ENCODE measurements around the gene PODNL1.

Gene PODNL1

DNA sequence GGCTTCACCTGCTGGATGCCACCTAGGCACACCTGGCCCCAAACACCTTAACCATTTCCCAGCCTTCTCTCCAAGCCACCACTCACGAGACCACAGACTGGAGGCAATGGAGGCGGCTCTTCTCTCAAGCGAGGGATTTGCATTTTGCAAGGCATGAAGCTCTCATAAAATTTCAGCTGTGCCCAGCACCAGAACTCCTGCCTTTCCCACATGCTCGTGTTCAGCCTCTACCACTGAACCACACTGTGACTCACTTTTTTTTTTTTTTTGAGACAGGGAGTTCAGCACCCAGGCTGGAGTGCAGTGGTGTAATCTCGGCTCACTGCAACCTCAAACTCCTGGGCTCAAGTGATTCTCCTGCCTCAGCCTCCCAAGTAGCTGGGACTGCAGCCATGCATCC is 50.7 kb downstream of the PODNL1 start:
- no peak for DNase-seq (ENCODE audit: low read depth, low spot score)
- in situ Hi-C loops (cut with HindIII; ENCODE audit: low sequenced_read_pairs) = loop anchor here (25.0 kb wide), 1 partner anchor 200 kb away; the partner anchor contains the start of genes C19orf67 and SAMD1
- TF ChIP-seq, protein P1, sequence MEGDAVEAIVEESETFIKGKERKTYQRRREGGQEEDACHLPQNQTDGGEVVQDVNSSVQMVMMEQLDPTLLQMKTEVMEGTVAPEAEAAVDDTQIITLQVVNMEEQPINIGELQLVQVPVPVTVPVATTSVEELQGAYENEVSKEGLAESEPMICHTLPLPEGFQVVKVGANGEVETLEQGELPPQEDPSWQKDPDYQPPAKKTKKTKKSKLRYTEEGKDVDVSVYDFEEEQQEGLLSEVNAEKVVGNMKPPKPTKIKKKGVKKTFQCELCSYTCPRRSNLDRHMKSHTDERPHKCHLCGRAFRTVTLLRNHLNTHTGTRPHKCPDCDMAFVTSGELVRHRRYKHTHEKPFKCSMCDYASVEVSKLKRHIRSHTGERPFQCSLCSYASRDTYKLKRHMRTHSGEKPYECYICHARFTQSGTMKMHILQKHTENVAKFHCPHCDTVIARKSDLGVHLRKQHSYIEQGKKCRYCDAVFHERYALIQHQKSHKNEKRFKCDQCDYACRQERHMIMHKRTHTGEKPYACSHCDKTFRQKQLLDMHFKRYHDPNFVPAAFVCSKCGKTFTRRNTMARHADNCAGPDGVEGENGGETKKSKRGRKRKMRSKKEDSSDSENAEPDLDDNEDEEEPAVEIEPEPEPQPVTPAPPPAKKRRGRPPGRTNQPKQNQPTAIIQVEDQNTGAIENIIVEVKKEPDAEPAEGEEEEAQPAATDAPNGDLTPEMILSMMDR (IDR thresholded peaks at IDR 0.05; ENCODE audit: low read depth, low read length) = no peak
- no peak overlapping the region for H3K4me3 ChIP-seq (ENCODE audit: low read depth, low read length)

DNA sequence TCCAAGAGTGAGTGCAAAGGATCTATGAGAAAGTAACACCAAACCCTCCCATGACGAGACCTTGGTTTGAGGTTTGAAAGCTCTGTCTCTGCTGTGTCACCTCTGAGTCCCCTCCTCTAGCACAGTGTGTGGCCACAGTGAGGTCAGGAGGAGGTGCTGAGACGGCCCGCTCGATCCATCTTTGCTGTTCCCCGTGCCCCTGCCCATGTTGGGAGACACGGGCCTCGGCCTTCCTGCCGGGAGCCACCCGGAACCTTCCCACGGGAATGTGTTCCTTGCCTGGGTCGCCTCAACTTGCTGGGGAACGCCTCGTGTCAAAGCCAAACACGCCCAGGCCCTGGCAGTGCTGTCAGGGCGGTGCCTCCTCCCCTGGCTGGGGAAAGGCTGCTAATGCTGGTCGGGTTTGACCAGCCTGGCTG is 51.2 kb downstream of the PODNL1 start:
- TF ChIP-seq, protein P1 (IDR thresholded peaks at IDR 0.05; ENCODE audit: low read depth, low read length) = no peak
- no peak overlapping the region for H3K4me3 ChIP-seq (ENCODE audit: low read depth, low read length)
- no peak for DNase-seq (ENCODE audit: low read depth, low spot score)
- in situ Hi-C loops (cut with HindIII; ENCODE audit: low sequenced_read_pairs) = loop anchor here (25.0 kb wide), 1 partner anchor 200 kb away; the partner anchor contains the start of genes C19orf67 and SAMD1

DNA sequence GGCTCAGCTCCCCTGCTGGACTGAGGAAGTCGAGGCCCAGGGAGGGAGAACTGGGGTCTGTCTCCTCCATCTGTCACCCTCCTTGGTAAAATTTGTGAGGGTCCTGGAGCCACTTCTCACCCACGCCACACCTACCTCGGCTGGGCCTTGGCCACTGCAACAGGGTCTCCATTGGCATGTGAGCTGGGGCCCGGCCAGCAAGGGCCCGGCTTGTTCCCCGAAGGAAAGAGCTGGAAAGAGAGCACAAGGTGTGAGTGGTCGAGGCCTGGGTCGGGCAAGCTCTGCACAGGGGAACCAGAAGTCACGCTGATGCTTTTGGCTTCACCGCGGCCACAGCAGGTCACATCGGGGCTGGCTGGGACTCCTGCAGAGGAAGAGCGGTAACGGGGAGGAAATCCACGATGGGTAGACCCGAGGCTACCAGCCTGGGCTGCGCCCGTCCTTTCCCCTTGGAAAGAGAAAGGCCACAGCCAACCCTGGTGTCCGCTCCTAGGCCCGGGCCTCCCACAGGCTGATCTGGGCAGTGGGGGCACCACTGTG is 52.3 kb downstream of the PODNL1 start:
- TF ChIP-seq, protein P1 (IDR thresholded peaks at IDR 0.05; ENCODE audit: low read depth, low read length) = no peak
- no peak for DNase-seq (ENCODE audit: low read depth, low spot score)
- H3K4me3 ChIP-seq (ENCODE audit: low read depth, low read length) = no peak overlapping the region
- in situ Hi-C loops (cut with HindIII; ENCODE audit: low sequenced_read_pairs) = loop anchor here (25.0 kb wide), 1 partner anchor 201 kb away; the partner anchor contains the start of genes C19orf67 and SAMD1

DNA sequence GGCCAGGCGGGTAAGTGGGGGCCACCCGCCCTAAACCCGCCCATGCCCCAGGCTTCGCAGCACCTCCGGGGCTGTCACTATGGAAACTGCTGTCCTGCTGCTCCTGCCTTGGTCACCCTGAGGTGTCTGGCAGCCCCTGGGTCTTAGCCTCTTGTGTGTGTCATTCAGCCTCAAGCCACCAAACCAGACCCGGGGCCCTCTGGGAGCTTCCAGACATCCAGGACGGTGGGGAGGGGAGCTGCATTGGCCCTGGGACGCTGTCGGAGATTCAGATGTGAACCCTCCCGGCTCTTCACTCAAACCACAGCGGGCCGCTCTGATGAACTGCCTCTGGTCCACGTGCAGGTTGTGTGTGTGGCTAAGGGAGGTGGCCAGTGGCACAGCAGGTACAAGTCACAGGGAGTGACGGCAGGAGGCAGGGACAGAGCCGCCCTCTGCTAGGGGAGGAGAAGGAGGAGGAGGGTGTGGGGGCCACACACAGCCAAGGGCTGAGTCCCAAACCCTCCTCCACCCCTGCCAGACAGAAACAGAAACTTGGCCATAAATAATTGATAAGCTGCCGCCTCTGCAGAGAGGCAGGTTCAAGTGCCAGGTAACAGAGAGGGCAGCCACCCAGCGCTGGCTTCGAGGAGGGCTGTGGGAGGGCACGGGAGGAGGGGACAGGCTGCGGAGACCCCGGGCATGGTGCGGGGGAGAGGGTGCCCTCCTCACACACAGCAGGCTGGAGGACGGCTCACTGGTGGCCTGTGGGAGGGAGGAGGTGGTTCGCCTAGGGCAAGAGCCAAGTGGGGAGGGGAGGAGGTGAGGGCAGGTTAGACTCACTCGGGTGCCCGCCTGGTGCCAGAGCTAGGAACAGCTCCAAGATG is 53.3 kb downstream of the PODNL1 start:
- in situ Hi-C loops (cut with HindIII; ENCODE audit: low sequenced_read_pairs) = loop anchor here (25.0 kb wide), 1 partner anchor 202 kb away; the partner anchor contains the start of genes C19orf67 and SAMD1
- no peak for DNase-seq (ENCODE audit: low read depth, low spot score)
- TF ChIP-seq, protein P1 (IDR thresholded peaks at IDR 0.05; ENCODE audit: low read depth, low read length) = no peak

DNA sequence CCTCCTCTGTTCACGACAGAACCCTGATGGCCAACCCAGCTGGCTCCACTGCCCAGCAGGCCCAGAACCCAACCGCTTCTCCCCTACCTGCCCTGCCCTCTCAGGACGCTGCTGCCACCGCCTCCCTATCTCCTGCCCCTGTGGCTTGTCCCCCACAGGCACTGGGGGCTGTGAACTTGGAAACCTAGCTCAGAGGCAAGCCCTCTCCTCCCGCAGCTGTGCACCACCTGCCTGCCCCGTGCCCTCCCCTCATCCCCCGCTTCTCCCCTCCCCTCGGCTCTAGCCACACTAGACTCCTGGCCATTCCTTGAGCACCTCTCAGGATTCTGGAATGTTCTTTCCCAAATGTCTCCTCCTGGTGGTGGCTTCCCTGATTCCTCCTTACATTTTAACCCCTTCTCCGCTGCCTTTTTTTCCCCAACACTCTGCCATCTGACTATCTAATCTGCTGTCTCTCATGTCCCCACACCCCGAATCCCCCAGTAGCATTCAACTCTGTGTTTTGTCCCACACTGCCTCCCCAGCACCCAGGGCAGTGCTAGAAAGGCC is 54.6 kb downstream of the PODNL1 start:
- no peak for DNase-seq (ENCODE audit: low read depth, low spot score)
- no peak overlapping the region for H3K4me3 ChIP-seq (ENCODE audit: low read depth, low read length)
- in situ Hi-C loops (cut with HindIII; ENCODE audit: low sequenced_read_pairs) = loop anchor here (25.0 kb wide), 1 partner anchor 204 kb away; the partner anchor contains the start of genes C19orf67 and SAMD1
- TF ChIP-seq, protein P1 (IDR thresholded peaks at IDR 0.05; ENCODE audit: low read depth, low read length) = peak; percentile 34

More for the DNA sequence above, 53.3 kb downstream of the PODNL1 start:
- no peak overlapping the region for H3K4me3 ChIP-seq (ENCODE audit: low read depth, low read length)

DNA sequence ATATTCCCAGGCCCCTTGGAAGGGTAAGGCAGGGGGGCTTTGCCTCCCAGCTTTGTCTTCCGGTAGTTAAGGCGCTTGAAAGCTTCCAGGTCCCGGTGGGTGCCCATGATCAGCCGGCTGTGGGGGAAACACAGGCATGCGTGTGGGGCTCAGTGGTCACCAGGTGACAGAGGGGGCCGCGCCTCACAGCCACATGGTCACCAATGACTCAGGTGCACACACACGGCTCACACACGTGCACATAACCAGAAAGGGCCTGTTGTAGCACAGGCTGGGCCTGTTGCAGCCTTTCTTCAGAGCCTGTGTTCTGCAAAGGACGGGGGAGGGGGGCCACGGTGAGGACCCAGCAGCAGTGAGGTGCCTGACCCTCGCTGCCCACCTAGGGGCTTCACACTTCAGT is 55.4 kb downstream of the PODNL1 start:
- H3K4me3 ChIP-seq (ENCODE audit: low read depth, low read length) = no peak overlapping the region
- TF ChIP-seq, protein P1 (IDR thresholded peaks at IDR 0.05; ENCODE audit: low read depth, low read length) = no peak
- in situ Hi-C loops (cut with HindIII; ENCODE audit: low sequenced_read_pairs) = loop anchor here (25.0 kb wide), 1 partner anchor 204 kb away; the partner anchor contains the start of genes C19orf67 and SAMD1
- no peak for DNase-seq (ENCODE audit: low read depth, low spot score)
